Measurements from ENCODE around the gene RNF208. TPM values are rescaled to one million over a fixed set of nuclear protein-coding genes. Genes with fewer than 3 reads are reported as not detected.

Gene RNF208
- total and polyA plus RNA-seq, 9 of the 15 experiments (the other 6 are each of a cell fraction or from before 2014, with no cell fraction given), result 0.15 to 6.9 (median 0.50) TPM; not detected in 2

- TF ChIP-seq TEAD4 (IDR thresholded peaks at IDR 0.05; ENCODE audit: low read length) (peak; percentile 18; the same call in 1 of the 2 replicates), TEAD4 (CRISPR knock-in tag; IDR thresholded peaks at IDR 0.05; ENCODE audit: borderline replicate concordance) (no peak), SMARCA5 (IDR thresholded peaks at IDR 0.05) (no peak), ZNF695 (CRISPR knock-in tag; IDR thresholded peaks at IDR 0.05) (no peak), XRCC3 (IDR thresholded peaks at IDR 0.05) (no peak), ZFPM2 (CRISPR knock-in tag; IDR thresholded peaks at IDR 0.05) (no peak), JUND (IDR thresholded peaks at IDR 0.05; ENCODE audit: borderline replicate concordance, low read depth, low read length) (0 out of 2 replicates have a peak, but pooled peaks have one; percentile 4), JUND (tag; IDR thresholded peaks at IDR 0.05; ENCODE audit: borderline replicate concordance, low read depth, low read length) (no peak), CCAR2 (IDR thresholded peaks at IDR 0.05; ENCODE audit: low read depth, low read length) (no peak), ZNF740 (CRISPR knock-in tag; IDR thresholded peaks at IDR 0.05) (peak; percentile 43; the same call in 1 of the 2 replicates), ZNF740 (tag; IDR thresholded peaks at IDR 0.05) (no peak), CBX2 (IDR thresholded peaks at IDR 0.05; ENCODE audit: insufficient read depth, low read length, poor library complexity, severe bottlenecking) (no peak), SRSF3 (IDR thresholded peaks at IDR 0.05; ENCODE audit: insufficient read depth, low read length) (0 out of 2 replicates have a peak, but pooled peaks have one; percentile 15), DPF2 (IDR thresholded peaks at IDR 0.05) (no peak; the same call in 1 of the 2 replicates), SMARCB1 (IDR thresholded peaks at IDR 0.05; ENCODE audit: insufficient read length, low read depth) (no peak), ZNF551 (CRISPR knock-in tag; IDR thresholded peaks at IDR 0.05) (no peak), ETV5 (CRISPR knock-in tag; IDR thresholded peaks at IDR 0.05; ENCODE audit: low read depth) (peak; percentile 68; the same call in 1 of the 2 replicates), ZNF507 (tag; conservative IDR thresholded peaks at IDR 0.05) (no peak), MTA3 (IDR thresholded peaks at IDR 0.05; ENCODE audit: borderline replicate concordance) (peak; percentile 35), IFI16 (CRISPR knock-in tag; IDR thresholded peaks at IDR 0.05) (no peak), HDAC1 (IDR thresholded peaks at IDR 0.05) (peak in 1 of 2 experiments; percentile 97; a peak in 3 of 4 replicates), ZSCAN29 (IDR thresholded peaks at IDR 0.05) (no peak), ZNF354B (CRISPR knock-in tag; IDR thresholded peaks at IDR 0.05) (no peak), TCF7L2 (IDR thresholded peaks at IDR 0.05; ENCODE audit: low read depth, low read length) (no peak), PATZ1 (CRISPR knock-in tag; IDR thresholded peaks at IDR 0.05; ENCODE audit: borderline replicate concordance) (no peak), TEAD1 (CRISPR knock-in tag; IDR thresholded peaks at IDR 0.05) (0 out of 4 replicates have a peak, but pooled peaks have one; percentile 66 to 74)
- TF ChIP-seq, protein P1, sequence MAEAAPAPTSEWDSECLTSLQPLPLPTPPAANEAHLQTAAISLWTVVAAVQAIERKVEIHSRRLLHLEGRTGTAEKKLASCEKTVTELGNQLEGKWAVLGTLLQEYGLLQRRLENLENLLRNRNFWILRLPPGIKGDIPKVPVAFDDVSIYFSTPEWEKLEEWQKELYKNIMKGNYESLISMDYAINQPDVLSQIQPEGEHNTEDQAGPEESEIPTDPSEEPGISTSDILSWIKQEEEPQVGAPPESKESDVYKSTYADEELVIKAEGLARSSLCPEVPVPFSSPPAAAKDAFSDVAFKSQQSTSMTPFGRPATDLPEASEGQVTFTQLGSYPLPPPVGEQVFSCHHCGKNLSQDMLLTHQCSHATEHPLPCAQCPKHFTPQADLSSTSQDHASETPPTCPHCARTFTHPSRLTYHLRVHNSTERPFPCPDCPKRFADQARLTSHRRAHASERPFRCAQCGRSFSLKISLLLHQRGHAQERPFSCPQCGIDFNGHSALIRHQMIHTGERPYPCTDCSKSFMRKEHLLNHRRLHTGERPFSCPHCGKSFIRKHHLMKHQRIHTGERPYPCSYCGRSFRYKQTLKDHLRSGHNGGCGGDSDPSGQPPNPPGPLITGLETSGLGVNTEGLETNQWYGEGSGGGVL (CRISPR knock-in tag; IDR thresholded peaks at IDR 0.05), result no peak
Observed at GRCh38 chr9:137240318-137240840, 18.3 kb upstream of the RNF208 start (continued).

Measured in K562 (cell line).